ENCODE data around the gene PITPNB. TPM values are rescaled to one million over a fixed set of nuclear protein-coding genes. Genes with fewer than 3 reads are reported as not detected.

Gene PITPNB
- total RNA-seq, 1 donor from 2014 or later: 78.7 TPM

- peaks cover 89% of the 10 kb centered on the region for H3K4me1 Mint-ChIP-seq (ENCODE audit: low read depth)
- no peaks in the 10 kb centered on the region for H3K27me3 Mint-ChIP-seq (ENCODE audit: low read depth)
- H3K36me3 Mint-ChIP-seq (ENCODE audit: low read depth): peaks cover 6% of the 10 kb centered on the region
- no peak for TF ChIP-seq CTCF (IDR thresholded peaks at IDR 0.05)
- no peak for DNase-seq (ENCODE audit: low spot score)
- peak overlapping the region; percentile 43 for H3K27ac Mint-ChIP-seq (ENCODE audit: unreplicated experiment)
- no peak overlapping the region for H3K4me3 Mint-ChIP-seq (ENCODE audit: unreplicated experiment)
- no peaks in the 10 kb centered on the region for H3K9me3 Mint-ChIP-seq (ENCODE audit: low read depth)
Measured at GRCh38 chr22:27875951-27876350, 43.1 kb downstream of the PITPNB start.

DNA sequence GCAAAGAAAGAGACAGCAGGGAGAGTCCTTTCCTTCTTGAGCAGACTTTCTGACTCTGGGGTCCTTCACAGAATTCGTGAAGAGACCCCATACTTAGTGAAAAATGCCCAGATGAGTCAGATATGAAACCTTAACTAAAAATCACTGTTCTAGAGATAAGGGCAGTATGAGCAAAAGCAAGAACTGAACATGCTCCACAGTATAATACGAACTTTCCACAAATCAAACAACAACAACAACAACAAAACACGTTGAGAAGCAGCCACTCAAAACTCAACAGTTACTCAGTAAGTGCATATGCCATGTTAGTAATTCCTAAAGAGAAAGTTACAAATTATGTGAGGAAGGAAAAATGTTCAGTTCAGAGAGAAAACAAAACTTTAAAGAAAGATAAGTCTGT, 44.3 kb downstream of the PITPNB start:
- H3K27me3 Mint-ChIP-seq (ENCODE audit: low read depth): no peaks in the 10 kb centered on the region
- peak overlapping the region; percentile 93 for H3K27ac Mint-ChIP-seq (ENCODE audit: unreplicated experiment)
- peaks cover 9% of the 10 kb centered on the region for H3K36me3 Mint-ChIP-seq (ENCODE audit: low read depth)
- TF ChIP-seq CTCF (IDR thresholded peaks at IDR 0.05): no peak
- DNase-seq (ENCODE audit: low spot score): no peak
- peaks cover 87% of the 10 kb centered on the region for H3K4me1 Mint-ChIP-seq (ENCODE audit: low read depth)
- no peaks in the 10 kb centered on the region for H3K9me3 Mint-ChIP-seq (ENCODE audit: low read depth)
- H3K4me3 Mint-ChIP-seq (ENCODE audit: unreplicated experiment): no peak overlapping the region

- H3K4me3 Mint-ChIP-seq (ENCODE audit: unreplicated experiment): no peak overlapping the region
- peaks cover 10% of the 10 kb centered on the region for H3K36me3 Mint-ChIP-seq (ENCODE audit: low read depth)
- H3K4me1 Mint-ChIP-seq (ENCODE audit: low read depth): peaks cover 90% of the 10 kb centered on the region
- no peaks in the 10 kb centered on the region for H3K9me3 Mint-ChIP-seq (ENCODE audit: low read depth)
- no peak for DNase-seq (ENCODE audit: low spot score)
- no peak for TF ChIP-seq CTCF (IDR thresholded peaks at IDR 0.05)
- H3K27ac Mint-ChIP-seq (ENCODE audit: unreplicated experiment): peak overlapping the region; percentile 93
- H3K27me3 Mint-ChIP-seq (ENCODE audit: low read depth): no peaks in the 10 kb centered on the region
Measured at GRCh38 chr22:27874185-27874584, 44.9 kb downstream of the PITPNB start.

DNA sequence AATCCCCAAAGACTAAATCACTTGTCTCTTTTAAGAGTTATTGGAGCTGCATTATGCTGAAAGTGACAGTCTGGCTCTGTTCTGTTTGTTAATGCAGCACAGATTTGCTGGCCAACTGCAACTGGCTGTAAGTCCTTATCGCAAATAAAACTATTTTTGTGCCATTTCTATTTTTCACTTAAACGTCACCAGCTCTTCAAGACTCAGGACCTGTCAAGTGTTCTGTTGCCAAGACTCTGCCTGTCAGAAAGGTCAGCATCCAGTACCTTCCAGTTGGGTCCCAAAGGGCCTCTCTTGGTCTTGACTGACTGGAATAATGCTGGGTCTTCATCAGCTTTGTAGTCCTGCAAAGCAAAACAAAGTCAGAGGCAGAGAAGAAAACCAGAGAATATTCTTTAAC, 45.6 kb downstream of the PITPNB start:
- H3K36me3 Mint-ChIP-seq (ENCODE audit: low read depth): peaks cover 10% of the 10 kb centered on the region
- H3K9me3 Mint-ChIP-seq (ENCODE audit: low read depth): no peaks in the 10 kb centered on the region
- H3K27me3 Mint-ChIP-seq (ENCODE audit: low read depth): no peaks in the 10 kb centered on the region
- peaks cover 90% of the 10 kb centered on the region for H3K4me1 Mint-ChIP-seq (ENCODE audit: low read depth)
- no peak for DNase-seq (ENCODE audit: low spot score)
- no peak for TF ChIP-seq CTCF (IDR thresholded peaks at IDR 0.05)
- peak overlapping the region; percentile 93 for H3K27ac Mint-ChIP-seq (ENCODE audit: unreplicated experiment)
- H3K4me3 Mint-ChIP-seq (ENCODE audit: unreplicated experiment): no peak overlapping the region

GRCh38 chr22:27872488-27872887, 46.6 kb downstream of the PITPNB start:
- Mint-ChIP-seq H3K36me3 (ENCODE audit: low read depth) (peaks cover 10% of the 10 kb centered on the region), H3K4me3 (ENCODE audit: unreplicated experiment) (no peak overlapping the region)

More at GRCh38 chr22:27872488-27872887, 46.6 kb downstream of the PITPNB start:
- no peaks in the 10 kb centered on the region for H3K27me3 Mint-ChIP-seq (ENCODE audit: low read depth)
- no peak for DNase-seq (ENCODE audit: low spot score)
- H3K4me1 Mint-ChIP-seq (ENCODE audit: low read depth): peaks cover 90% of the 10 kb centered on the region
- no peaks in the 10 kb centered on the region for H3K9me3 Mint-ChIP-seq (ENCODE audit: low read depth)
- H3K27ac Mint-ChIP-seq (ENCODE audit: unreplicated experiment): no peak overlapping the region
- TF ChIP-seq CTCF (IDR thresholded peaks at IDR 0.05): no peak

Data from chondrocyte (in vitro differentiated cells).